GM19468 (cell line): ENCODE results near the gene CTBS.

ENCODE experiments used
- ATAC-seq: cut with Tn5 transposase; IDR thresholded peaks from one replicate; pipeline ENCODE4 v1.9.1; 2021; ENCODE audit warnings: mild to moderate bottlenecking, moderate library complexity, moderate number of reproducible peaks; ENCODE audit not compliant: unreplicated experiment; ENCODE audit errors: extremely low read depth

Gene CTBS, protein sequence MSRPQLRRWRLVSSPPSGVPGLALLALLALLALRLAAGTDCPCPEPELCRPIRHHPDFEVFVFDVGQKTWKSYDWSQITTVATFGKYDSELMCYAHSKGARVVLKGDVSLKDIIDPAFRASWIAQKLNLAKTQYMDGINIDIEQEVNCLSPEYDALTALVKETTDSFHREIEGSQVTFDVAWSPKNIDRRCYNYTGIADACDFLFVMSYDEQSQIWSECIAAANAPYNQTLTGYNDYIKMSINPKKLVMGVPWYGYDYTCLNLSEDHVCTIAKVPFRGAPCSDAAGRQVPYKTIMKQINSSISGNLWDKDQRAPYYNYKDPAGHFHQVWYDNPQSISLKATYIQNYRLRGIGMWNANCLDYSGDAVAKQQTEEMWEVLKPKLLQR

DNA sequence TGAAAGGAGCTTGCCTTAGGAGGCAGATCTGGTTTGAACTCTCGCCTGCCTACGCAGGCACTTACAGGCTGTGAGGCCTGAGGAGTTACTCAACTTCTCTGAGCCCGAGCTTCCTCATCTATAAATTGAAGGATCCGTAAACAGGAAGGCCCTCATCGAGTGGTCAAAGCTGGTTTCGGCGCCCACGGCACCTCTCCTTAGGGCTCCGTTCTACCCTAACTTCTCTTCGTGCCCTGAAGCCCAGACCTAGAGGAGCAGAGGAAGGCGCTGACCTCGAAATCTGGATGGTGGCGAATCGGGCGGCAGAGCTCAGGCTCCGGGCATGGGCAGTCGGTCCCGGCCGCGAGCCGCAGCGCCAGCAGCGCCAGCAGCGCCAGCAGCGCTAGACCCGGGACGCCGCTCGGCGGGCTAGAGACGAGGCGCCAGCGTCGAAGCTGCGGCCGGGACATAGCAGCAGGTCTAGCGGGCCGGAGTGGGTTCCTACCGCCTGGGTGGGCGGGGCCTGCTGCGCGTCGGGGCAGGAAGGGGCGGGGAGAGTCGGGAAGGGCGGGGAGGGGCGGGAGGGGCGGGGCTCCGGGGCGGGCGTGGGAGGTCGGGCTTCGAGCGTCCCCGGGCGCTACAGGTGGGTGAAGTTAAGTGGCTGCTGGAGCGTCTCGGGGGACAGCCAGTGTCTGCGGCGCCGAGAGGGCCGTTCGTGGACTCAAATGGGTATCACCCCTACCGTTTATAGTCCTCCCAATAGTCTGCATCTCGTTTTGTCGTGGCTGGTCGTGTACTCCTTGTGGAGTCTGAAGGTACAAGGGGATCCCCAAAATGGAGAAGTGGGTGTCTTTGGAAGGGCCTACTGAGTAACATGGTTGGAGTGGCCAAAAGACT, at the start of gene CTBS:
TSS of gene CTBS (minus strand) at position 474 of the 876 bp plus-strand sequence. CDS start at position 449, 25 bp downstream.
- peak; percentile 49 for ATAC-seq

GRCh38 chr1:84621553-84621952, 47.3 kb upstream of the CTBS start:
- ATAC-seq: no peak

GRCh38 chr1:84620720-84621313, 46.6 kb upstream of the CTBS start:
- peak; percentile 89 for ATAC-seq

GRCh38 chr1:84619383-84620102, 45.3 kb upstream of the CTBS start:
- ATAC-seq: no peak

GRCh38 chr1:84617349-84617748, 43.1 kb upstream of the CTBS start:
- ATAC-seq: no peak

GRCh38 chr1:84615790-84616189, 41.5 kb upstream of the CTBS start:
- no peak for ATAC-seq

GRCh38 chr1:84613887-84614286, 39.6 kb upstream of the CTBS start:
- no peak for ATAC-seq

DNA sequence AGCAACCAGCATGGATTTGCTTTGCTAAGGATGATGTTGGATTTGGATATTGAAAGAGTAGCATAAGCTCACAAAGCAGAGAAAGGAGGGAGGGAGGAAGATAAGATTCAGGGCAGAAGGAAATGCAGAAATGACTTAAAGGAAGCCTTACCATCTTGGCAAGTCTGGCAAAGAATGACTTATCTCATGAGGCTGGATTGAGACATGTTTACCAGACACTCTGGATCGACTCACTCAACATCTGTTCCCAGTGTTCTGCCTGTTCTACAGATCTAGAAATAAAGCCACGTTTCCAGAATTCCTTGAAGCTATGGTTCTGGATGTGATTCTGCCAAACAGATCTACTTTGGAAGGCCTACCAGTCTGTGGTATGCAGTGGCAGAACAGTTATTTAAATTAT, 38.8 kb upstream of the CTBS start:
- no peak for ATAC-seq

- ATAC-seq: no peak
These were observed 37.6 kb upstream of the CTBS start for GRCh38 chr1:84611796-84612195.

DNA sequence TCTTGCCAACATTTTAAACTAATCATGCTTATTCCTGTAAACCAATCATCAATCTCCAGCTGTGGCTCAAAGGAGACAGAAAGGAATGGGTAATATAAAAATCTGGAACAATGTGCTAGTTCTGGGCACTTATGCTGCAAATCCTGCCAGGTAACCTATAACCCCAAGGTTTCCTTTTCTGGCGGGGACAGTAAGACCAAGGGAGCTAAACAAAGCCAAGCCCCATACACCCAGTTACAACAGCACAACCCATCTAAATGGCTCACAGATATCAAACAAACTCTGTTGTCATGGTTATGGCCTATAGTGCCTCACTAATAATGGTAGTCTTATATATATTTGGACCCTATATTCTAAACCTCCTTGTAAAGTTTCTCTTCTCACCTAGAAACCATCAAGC, 36.9 kb upstream of the CTBS start:
- ATAC-seq: no peak

- no peak for ATAC-seq
These were observed 32.7 kb upstream of the CTBS start for GRCh38 chr1:84606977-84607376.

GRCh38 chr1:84605157-84605556, 30.9 kb upstream of the CTBS start:
- no peak for ATAC-seq

DNA sequence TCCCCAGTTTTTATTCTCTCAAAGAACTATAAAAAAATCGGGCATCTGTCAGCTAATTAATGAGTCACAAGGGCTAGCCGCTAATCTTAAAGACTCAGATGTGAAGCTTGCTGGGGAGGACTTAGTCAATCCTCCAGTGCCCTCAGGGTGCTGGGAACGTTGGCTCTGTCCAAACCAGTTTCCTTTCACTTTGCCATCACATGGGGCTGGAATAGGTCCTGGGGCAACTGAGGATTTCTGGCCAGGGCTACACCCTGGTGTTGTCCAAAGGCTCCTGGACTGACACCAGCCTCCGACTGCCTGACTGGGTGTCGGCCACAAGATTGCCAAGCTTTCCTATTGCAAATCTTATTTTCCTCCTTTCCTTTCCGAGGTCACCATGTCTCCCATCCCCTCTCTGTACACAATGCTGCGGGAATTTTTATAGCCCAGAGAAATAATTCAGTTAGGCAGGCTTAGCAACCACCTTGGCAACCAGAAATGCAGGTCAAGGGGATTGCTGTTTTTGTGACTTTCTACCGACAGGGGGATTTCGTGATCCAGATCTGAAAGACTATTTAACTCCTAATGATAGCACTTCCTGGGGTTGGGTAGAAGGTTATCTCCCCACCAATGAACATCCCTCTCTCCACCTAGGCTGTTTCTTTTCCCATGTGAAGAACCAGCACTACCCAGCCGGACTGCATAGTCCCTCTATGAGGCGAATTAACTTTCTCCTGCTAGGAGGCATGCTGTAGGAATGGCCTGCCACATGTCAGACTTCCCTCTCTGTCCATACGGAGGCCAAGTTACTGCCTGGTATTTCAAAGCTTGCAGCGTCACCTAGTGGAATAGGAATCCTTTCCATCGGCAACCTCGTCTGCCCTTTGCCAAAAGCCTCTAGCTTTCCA, 29.9 kb upstream of the CTBS start:
- no peak for ATAC-seq

- no peak for ATAC-seq
These were observed 29.0 kb upstream of the CTBS start for GRCh38 chr1:84603223-84603622.

- no peak for ATAC-seq
These were observed 26.6 kb upstream of the CTBS start for GRCh38 chr1:84600796-84601195.

DNA sequence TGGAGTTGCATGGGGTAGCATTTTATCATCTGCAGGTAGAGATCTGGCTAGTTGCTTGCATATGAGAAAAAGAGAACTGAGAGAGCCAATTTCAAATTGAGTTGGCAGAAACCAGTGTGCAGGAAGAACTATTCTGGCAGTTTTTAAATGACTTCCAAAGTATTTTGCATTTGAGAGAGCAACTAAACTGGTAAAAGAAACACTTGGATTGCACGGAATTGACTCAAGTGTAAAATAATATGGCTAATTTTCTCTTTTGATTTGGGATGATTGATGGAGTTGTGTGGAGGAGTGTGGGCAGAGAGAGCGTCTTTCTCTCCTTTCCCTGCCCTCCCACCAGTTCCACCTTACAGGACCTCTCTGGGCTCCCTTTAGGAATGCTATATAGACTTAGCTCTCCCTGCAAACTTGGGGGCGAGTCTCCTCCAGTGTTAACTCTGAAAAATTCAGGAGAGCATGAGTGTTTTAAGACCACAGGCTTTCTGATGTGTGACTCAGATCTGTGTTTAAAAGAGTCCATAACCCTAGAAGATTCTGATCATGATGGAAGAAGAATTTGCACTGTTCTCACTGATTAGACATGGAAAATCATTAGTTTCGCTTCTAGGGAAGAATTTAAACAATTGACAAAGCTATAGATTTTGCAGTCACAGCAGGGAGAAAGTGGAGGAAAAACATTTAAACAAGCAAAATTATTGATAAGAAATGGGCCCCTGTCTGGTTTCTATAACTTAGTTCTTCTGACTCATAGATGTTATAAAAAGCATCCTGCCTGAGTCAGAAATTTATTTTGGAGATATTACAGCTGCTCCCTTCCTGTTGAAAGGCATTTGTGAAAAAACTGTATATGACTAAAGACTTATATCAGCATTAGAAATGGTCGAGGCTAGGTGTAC, 24.9 kb upstream of the CTBS start:
- ATAC-seq: peak; percentile 43

DNA sequence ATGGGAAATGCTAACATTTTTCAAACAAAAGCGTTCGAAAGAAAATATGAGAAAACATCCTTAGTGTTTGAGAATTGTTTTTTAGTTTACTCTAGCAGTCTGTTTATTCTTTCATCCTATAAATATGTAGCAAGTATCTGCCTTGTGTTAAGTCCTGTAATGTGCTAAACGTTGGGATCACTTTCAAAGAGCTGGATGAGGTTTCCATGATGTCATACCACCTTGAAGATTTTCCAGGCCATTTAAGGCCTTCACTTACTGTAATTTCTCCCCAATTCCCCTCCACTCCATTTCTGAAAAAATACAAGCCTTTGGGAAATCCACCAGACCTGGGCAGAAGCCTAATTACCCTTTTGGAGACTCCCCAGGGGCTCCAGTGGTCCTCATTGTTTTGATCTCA, 24.2 kb upstream of the CTBS start:
- ATAC-seq: no peak

GRCh38 chr1:84597011-84597410, 22.8 kb upstream of the CTBS start:
- ATAC-seq: no peak
